Activated CD4-positive, alpha-beta T cell treated with anti-CD3 and anti-CD28 coated beads for 24 hours (primary cell): ENCODE measurements around the gene FANCB.

ENCODE experiments used
- DNase-seq, 2 donors: peaks; one replicate each; pipeline ENCODE4 v3.0.0-alpha.2; 2020; ENCODE audit warnings: low read depth in 2 of 2

Gene FANCB

DNA sequence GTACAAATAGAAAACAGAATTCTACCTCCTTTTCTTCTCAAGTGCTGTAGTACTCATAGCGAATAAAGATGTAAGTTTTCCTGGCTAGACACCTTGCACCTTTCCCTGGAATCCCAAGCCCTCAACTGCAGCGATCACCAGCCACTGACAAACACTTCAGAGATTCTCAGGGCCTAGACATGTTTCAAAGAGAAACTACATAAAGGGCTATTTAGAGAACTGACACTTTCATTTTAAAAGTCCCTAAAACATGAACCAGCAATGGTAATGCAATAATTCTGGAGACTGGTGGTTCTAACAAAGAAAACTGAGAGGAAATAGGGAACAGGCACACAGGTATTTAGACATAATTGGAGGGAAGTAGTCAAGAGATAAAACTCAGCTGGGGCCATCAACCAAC is 35.7 kb downstream of the FANCB start:
- no peak for DNase-seq

GRCh38 chrX:14832586-14832985 is 40.3 kb downstream of the FANCB start:
- DNase-seq, result no peak

GRCh38 chrX:14832151-14832550 is 40.7 kb downstream of the FANCB start:
- no peak for DNase-seq

- no peak for DNase-seq
These were observed 43.2 kb downstream of the FANCB start for GRCh38 chrX:14829643-14830042.

DNA sequence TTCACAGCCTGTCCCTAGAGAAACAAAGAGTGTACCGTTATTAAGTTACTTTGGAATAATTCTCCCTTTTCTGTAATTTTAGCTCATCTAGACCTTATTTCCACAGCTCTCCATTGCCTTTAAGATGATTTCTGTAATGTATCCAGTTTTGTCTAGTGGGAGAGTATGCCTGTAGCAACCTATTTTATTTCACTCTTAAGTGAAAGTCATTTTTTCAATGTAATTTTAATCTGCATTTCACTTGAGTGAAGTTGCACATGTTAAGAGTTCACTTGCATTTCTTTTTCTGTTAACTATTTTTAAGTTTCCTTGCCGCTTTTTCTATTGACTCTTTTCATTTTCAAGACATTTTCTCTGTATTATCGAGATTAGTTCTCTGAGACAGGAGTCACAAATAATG is 46.5 kb downstream of the FANCB start:
- no peak for DNase-seq

- no peak for DNase-seq
These were observed 47.0 kb downstream of the FANCB start for GRCh38 chrX:14825851-14826250.

DNA sequence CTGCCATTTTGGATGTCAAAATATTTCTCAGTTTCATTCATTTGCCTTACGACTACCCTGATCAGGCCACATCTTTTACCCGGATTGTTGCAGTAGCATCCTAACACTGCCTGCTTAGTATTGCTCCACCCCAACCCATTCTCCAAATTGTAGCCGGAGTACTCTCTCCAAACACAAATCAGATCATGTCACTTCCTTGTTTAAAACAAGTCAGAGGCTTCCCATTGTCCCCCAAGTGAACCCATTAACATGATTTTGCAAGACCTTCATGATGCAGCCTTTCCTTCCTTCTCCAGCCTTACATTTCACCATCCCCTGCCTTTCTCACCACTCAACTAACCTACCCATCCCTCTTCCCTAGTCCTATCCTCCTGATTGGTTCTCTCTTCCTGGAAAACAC is 53.1 kb downstream of the FANCB start:
- no peak for DNase-seq

- no peak for DNase-seq
These were observed 55.3 kb downstream of the FANCB start for GRCh38 chrX:14817571-14817970.

GRCh38 chrX:14802943-14803710 is 69.7 kb downstream of the FANCB start:
- DNase-seq, result no peak

- no peak for DNase-seq
These were observed 71.7 kb downstream of the FANCB start for GRCh38 chrX:14801136-14801535.

DNA sequence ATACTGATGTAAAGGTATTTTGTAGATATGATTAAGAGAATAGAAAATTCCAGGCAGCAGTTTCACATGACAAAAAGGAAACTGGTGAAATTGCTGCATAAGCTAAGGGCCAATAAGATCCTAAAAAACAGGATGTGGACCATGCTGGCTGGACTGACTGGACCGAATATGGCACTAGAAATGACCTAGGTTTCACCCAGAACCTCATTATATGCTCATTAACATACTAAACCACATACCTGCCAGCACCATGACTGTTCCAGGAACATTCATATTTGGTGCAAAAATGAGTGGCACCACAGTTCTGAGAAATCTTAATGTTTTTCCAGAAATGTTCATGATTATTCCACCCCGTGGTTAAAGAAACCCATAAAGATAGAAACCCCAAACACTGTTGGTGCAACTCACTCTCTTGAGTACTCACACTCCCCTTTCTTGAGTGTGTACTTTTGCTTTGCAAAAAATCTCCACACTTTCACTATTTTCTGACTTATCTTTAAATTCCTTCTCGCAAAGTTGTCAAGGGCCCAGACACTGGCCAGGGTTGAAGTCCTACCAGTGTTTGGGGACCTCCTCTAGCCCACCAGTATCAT is 74.0 kb downstream of the FANCB start:
- DNase-seq, result no peak
